Activated naive CD4-positive, alpha-beta T cell treated with Interleukin-2 at 50 U/mL for 16 hours (primary cell): ENCODE data around the gene RANGAP1.
A peak's percentile ranks its signal among the peaks of the same experiment; 100 is the strongest.

Experiments used
- DNase-seq: peaks from one replicate; pipeline ENCODE4 v3.0.0-alpha.2; 2020

The RANGAP1 gene

GRCh38 chr22:41285820-41286638, at the start of gene RANGAP1:
Gene RANGAP1 (minus strand): TSS chr22:41286187. CDS start chr22:41281044, 5,143 bp downstream.
- DNase-seq, result peak; percentile 98

- DNase-seq, result no peak
Measured at GRCh38 chr22:41334951-41335635, 49.1 kb upstream of the RANGAP1 start.

- DNase-seq, result no peak
Measured at GRCh38 chr22:41334215-41334614, 48.2 kb upstream of the RANGAP1 start.

GRCh38 chr22:41333806-41334205, 47.8 kb upstream of the RANGAP1 start:
- DNase-seq, result no peak

- no peak for DNase-seq
Measured at GRCh38 chr22:41332217-41332939, 46.4 kb upstream of the RANGAP1 start.

GRCh38 chr22:41330169-41330568, 44.2 kb upstream of the RANGAP1 start:
- DNase-seq, result no peak

GRCh38 chr22:41327124-41327523, 41.1 kb upstream of the RANGAP1 start:
- no peak for DNase-seq

- no peak for DNase-seq
Measured at GRCh38 chr22:41324821-41325528, 39.0 kb upstream of the RANGAP1 start.

- no peak for DNase-seq
Measured at GRCh38 chr22:41320416-41321240, 34.6 kb upstream of the RANGAP1 start.

- no peak for DNase-seq
Measured at GRCh38 chr22:41315586-41315985, 29.6 kb upstream of the RANGAP1 start.

- no peak for DNase-seq
Measured at GRCh38 chr22:41314821-41315220, 28.8 kb upstream of the RANGAP1 start.

GRCh38 chr22:41311487-41311886, 25.5 kb upstream of the RANGAP1 start:
- DNase-seq, result no peak

- DNase-seq, result no peak
Measured at GRCh38 chr22:41310336-41310735, 24.3 kb upstream of the RANGAP1 start.

GRCh38 chr22:41308544-41308947, 22.6 kb upstream of the RANGAP1 start:
- no peak for DNase-seq

GRCh38 chr22:41308054-41308453, 22.1 kb upstream of the RANGAP1 start:
- DNase-seq, result no peak

GRCh38 chr22:41305646-41306045, 19.7 kb upstream of the RANGAP1 start:
- DNase-seq, result no peak

GRCh38 chr22:41302811-41303210, 16.8 kb upstream of the RANGAP1 start:
- DNase-seq, result no peak

- peak; percentile 16 for DNase-seq
Measured at GRCh38 chr22:41302021-41302767, 16.2 kb upstream of the RANGAP1 start.

GRCh38 chr22:41301085-41302020, 15.4 kb upstream of the RANGAP1 start, which contains the start of gene ZC3H7B:
Gene ZC3H7B (plus strand): TSS chr22:41301525. CDS start chr22:41320661, 19,136 bp downstream.
- peak; percentile 86 for DNase-seq

GRCh38 chr22:41300661-41301060, 14.7 kb upstream of the RANGAP1 start:
- DNase-seq, result no peak
